GM19468 (cell line): Measurements from ENCODE around the gene KCNQ1OT1.

Experiments
- ATAC-seq: cut with Tn5 transposase; IDR thresholded peaks from one replicate; pipeline ENCODE4 v1.9.1; 2021; ENCODE audit warnings: mild to moderate bottlenecking, moderate library complexity, moderate number of reproducible peaks; ENCODE audit not compliant: unreplicated experiment; ENCODE audit errors: extremely low read depth

Gene KCNQ1OT1

DNA sequence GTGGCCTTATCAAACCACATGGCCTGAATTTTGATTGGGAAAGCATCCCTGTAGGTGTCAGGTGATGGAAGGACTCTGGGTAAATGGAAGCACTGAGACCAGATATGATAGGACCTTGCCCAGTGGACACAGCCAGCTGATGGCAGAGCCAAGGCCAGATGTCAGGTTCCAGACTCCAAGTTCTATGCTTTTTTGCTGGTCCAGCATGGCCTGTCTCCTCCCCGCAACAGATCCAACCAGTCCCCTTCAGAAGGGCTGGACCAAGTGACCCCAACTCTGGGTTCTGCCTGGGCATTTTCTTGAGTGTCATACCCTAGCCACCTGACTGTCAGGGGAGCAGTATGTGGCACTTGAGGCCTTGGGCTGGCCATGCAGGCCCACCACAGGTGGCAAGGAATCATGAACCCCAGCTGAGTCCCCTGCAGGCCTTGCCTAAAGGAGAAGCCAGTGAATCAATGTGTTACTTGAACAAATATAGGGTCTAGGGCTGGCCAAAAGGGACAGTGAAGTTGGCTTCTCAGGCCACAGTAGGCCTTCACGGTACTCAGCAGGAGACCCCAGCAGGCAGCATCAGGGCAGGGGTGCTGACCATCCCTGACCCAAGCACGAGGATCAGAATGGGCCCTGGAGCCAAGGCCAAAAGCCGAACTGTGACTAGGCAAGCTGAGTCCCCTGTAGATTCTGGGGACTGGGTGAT lies 27.1 kb downstream of the KCNQ1OT1 start:
- ATAC-seq = no peak

DNA sequence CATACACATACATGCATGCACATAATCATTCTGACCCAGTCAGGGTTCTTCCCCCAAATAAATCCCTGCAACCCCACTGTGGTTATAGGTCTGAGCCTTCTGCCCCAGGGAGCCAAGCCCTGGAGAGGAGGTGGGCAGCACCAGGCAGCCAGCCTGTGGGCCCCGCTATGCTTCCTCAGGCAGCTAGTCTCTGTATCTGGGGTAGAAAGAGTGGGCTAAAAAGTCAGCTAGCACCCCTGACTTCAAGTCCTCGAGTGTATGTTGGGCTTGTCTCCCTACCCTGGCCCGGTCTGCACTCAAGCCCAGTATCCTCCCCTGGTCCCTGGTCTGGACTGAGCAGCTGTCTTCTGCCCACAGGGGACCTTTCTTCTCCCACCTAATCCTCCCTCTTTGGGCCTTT lies 28.0 kb downstream of the KCNQ1OT1 start:
- no peak for ATAC-seq

DNA sequence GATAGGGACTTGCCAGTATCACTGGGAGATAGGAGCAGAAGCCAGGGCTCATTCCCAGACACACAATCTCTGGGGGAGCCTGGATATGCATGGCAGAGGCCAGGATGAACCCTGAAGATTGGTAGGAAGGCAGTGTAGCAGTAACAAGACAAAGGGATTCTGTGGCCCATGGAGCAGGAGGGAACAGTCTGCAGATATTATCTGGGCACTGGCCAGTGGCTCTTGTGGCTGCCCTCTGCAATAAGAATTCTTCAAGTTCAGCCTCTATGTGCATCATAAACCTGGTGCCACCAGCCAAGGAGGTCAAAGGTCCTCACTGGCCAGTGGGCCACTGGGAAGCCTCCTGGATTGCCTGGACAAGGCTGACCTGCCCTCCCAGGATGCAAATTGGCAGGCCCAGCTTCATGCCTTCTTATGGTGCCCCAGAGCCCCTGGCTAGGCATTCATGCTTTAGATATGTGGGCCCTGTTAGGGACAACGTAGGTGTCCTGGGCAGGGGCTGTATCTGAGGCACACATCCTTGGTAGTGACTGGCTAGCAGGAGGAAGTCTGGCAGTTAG lies 29.2 kb downstream of the KCNQ1OT1 start:
- no peak for ATAC-seq

DNA sequence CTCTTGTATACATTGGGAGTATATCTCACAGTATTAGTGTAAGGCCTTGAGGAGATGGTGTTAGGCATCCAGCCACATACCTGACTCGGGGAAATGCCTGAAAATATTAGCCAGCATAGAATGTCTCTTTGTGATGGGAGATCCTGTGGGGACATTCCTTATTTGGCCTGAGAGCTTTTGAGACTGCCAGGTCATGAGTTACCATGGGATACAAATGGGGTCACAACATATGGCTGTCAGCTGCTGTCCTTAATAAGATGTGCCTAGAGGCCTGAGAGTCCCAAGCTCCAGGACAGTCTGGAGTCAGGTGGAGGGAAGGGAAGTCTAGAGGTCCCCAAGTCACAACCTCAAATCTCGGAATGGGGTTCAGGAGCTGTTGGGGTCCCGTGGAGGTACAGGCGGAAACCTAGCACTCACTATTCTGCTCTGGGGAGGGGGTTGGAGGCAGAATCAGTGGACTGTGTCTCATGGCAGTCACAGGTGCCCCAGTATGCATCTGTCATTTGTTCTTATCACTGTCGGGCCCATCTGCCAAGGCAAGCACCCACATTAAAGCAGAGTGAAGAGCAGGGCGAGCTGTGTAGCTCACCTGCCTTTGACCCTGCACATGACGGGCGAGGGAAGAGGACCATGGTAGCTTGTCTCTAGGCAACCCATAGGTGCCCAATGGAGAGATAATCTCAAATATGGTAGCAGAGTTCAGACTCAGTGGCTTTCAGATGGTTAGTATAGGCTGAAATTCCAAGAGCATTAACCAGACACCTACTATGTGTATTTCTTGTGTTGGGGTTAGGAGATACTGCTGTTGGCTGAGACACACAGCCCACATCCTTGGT lies 29.9 kb downstream of the KCNQ1OT1 start:
- ATAC-seq = no peak

DNA sequence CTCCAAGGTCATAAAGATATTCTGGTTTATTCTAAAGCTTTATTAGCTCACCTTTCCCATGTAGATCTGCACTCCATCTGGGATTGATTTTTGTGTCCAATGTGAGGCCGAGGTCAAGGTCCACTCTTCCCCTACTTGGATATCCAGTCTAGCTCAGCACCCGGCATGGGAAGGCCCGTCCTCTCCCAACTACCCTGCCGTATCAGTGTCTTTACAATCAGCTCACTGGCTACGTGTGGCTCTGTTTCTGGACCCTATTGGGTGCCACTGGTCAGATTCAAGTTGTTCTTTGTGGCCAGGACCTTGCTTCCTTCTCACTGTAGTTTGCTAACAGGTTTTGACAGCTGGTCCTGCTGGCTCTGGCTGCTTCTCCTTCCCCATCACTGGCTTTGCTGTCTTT lies 30.9 kb downstream of the KCNQ1OT1 start:
- no peak for ATAC-seq

DNA sequence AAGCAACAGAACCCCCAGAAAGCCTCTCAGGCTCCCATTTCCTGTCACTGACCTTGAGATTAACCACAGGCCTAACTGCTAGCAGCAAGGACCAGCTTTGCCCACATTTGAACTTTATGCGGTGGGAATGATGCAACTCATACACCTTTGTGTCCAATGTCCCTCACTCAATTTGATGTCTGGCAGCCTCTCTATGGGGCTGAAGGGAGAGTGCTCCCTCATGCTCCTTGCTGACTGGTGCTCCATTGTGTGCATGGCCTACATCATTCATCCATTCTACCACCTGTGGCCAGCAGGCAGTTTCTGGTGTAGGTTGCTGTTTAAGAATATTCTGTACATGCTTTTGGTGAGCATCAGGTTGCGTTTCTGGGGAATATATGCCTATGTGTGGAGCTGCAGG lies 31.9 kb downstream of the KCNQ1OT1 start:
- ATAC-seq = no peak

DNA sequence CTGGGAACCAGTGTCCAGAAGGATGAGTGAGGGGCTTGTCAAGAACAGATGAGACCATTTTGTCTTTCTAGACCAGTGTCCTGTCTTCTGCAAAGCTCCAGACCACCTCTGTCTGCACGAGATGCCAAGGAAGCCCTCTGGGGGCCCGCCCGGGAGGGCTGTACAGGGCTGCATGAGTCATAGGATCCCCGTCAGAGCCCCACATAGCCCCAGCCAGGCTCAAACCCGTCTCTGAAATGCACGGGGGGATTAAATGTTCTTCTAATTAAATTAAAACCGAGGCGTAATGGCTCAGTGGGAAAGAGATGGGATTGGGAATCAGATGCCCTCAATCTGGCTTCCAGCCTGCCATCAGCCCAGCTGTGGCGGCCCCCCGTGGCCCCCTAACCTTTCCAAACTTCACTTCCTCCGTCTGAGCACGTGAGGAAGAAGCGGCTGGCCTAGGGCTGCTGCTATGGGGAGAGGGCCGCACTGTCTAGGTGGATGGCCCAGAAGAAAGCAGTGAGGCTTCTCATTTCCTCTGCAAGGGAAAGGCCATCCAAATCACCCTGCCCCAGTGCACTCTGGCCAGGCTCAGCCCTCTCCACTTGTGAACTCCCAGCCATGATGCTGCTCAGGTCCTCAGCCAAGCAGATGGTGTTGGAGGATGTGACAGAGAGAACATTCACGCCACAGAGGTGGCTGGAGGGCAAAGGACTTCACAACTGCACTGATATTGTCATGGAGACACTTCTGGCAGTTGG lies 32.8 kb downstream of the KCNQ1OT1 start:
- no peak for ATAC-seq

DNA sequence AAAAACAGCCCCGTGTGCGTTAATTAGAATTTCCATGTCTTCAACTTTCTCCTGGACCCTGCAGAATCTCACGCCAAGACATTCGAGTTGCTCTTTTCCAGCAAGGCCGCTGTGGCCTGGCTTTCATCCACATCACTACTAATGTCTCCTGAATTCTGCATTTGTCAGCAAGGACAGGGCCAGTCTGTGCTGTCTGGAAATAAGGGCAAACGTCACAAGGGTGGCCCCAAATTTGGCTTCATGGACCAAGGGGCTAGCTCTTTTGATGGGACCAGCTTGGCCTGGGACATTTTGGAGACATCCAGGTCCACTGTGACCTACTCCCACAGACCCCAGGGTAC lies 33.4 kb downstream of the KCNQ1OT1 start:
- ATAC-seq = no peak

DNA sequence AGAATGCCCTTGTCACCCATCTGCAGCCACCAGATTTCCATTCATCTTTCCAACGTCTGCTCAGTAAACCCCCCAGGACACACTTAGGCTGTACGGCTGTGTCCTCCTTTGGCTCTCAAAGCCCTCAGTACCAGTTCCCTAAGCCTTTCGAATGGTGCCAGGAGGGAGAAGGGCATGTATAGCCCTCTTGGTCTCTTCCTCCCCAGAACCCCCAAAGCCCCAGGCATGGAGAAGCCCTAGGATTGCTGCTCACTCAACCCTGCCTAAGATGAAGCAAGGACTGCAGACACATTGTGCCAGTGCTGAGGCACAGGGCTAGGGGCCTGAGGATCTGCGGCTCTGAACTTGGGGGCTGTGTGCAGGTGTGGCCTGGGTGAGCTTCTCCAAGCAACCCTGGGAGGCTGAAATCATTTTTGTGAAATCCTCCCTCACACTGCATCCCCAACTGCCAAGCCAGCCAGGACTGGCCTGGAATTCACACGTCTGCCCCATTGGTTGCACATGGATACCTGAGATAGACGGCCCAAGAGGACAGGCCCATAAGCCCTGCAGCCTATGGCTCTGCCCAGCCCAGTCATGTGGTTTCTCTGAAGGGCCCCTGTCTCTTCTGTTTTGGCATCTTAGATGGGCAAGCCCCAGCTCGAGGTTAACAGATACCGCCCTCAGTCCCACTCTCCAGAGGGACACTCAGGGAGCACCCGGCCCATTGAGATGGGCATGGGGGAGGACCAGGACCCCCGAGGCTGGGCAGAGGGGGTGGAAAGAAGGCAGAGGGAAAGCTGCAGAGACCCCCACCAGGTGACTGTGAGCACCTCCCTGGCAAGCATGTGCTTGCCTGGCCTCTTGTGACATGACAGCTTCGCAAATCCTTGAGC lies 34.0 kb downstream of the KCNQ1OT1 start:
- no peak for ATAC-seq

DNA sequence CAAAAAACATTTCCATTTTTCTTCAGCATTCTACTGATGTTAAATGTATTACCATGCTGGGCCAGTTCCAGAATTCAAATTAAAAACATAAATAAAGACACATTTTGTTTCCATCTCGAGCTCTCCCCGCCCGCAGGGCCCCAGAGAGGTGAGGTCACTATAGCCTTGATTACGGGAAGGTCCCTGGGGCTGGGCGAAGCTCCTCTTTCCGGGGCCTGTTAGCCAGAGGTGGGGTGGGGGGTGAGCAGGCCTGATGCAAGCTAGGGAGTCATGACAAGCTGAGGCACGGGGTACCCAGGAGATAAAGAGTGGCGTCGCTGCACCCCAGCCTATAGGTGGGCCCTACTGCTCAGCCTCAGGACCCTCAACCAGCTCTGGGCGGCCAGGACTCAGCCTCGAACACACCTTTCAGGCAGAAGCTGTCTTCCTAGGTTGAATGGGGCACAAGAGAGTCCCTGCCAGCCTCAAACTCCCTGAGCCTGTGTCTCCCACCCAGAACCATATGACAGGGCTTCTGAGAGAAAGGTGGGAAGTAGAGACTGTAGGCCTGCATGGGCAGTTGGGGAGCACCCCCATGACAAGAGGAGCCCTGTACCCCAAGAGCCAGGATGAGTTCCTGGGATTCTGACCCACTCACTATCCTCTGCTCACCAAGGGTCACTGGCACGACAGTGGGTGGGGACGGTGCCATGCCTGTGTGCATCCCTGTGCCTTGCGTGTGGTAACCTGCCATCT lies 34.8 kb downstream of the KCNQ1OT1 start:
- no peak for ATAC-seq

DNA sequence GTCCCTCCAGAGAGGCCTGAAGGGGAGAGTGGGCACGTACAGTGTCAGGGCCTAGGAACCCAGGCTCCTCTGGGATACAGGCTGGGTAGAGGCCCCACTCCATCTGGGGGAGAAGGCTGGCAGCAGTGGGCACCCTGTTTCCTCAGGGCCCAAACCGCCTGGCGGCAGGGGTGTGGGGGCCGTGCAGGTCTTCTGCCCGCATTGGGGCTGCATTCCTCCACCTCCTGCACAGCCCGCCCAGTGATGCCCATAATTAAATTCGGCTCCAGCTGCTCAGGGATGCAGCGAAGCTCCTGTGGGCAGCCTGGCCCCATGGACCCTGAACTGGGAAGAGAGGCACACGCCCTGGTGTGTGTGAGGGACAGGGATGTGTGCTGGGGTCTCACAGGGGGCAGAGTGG lies 35.4 kb downstream of the KCNQ1OT1 start:
- ATAC-seq = no peak

DNA sequence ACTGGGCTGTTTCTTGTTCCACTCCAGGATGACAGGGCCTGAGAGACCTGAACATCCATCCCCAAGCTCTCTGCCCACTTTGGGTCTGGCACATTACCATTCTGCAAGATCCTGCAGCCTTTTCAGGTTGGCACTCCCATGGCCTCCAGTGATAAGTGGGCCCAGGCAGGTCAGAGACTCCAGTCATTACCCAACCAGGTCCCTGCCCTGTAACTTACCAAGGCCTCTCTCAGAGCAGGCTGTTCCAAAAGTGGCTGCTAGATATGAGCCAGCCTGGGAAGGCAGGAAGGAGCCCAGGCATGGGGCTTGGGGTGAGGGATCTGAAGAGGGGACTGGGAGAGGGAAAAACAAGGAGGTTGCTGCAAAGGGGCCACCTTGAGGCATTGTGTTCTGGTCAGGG lies 35.9 kb downstream of the KCNQ1OT1 start:
- no peak for ATAC-seq

DNA sequence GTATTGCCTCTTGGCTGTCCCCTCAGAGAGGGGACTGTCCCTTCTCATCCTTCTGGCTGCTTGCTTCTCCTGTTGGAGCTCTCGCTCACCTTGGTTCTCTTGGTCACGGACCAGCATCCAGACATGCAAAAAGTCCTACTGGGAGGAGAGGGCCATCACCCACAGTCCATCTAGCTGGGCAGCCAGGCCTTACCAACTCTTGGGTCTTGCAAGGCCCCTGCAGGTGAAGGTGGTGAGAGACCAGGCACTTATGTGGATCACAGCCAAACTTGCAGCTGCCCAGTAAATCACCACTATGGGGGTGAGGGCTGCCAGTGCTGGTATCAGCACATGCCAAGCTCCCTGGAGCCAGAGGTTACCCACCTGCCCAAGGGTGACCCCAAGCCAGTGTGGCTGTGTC lies 36.3 kb downstream of the KCNQ1OT1 start:
- ATAC-seq = no peak

DNA sequence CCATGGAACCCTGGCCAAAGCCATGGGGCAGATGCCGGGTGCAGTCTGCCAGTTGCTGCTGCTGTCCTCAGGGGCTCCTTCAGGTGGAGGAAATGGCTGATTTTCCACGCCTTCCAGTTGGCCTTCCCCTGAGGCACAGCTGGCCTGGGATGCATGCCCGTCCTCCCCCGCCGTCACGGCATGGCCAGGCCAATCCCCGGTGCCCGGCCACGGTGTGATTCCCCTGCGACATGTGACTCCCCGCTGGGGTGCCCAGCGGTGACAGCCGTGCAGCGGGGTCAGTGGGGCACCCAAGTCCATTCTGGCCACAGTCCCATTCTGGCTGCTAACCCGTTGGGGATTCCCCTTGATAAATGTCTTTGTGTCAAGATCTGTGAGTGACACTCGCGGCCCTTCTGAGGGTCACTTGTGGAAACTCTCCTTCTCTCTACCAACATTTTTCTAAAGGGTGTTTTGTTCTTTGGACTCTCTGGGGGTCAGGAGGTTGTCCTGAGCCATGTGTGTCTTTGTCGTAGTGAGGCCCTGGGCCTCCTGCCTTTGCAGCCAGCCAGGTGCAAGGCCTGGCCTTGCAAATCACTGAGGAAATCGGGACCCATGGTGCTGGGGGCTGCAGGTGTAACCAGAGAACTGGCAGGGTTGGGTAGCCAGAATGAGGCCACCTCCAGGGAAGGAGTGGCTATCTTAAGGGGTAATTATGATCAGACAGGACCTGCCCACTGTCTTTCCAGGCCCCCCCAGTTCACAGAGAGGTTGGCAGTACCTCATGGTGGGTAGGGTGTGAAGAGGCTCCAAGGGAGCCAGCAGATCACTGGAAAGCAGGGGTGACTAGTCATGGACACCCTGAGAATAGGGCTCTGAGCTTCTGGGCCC lies 37.1 kb downstream of the KCNQ1OT1 start:
- ATAC-seq = no peak

DNA sequence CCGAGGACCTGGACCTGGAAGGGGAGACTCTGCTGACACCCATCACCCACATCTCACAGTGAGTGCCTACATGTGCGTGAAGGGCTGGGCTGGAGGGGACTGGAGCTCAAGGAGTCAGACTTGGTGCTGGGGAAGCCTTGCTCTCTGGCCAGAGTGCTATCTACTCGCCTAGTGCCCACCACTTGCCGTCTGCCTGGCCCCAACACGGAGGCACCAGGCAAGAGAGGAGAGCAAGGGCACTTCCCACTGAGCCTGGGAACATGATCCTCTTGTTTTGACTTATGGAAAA lies 37.8 kb downstream of the KCNQ1OT1 start:
- ATAC-seq = no peak

DNA sequence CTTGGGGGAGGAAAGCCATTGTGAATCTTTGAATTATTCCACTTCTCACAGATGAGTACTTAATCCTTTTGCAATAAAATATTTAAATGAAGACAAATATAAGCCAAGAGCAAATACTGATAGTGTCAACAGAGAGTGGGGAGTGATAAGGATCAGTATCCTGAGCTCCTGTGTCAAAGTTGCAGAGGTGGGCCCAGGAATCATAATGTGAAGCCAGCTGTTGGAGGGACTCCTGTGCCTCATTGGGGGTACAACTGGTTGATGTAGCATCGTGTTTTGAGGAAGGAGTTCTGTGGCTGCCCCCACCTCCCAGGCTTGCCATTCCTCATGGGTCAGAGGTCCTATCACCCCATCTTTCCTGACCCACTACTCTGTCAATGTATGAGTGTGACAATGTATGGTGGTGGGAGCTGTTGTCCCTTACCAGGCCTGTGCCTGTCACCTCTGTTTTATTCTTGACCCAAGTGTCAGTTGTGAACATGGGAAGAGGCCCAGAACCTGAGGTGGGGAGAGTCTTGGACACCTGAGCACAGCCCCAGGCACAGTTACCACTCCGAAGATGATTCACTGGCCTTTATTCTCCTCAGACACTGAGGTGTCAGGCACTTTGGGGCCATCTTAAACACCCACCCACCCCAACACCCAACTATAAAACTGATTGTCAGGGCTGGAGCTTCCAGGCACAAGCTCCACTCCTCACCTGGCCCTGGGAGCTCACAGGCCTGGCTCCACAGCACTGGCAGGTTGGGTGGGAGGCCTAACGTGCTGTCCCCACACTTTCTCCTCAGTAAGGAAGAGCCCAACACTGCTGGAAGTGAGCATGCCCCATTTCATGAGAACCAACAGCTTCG lies 38.4 kb downstream of the KCNQ1OT1 start:
- ATAC-seq = no peak

DNA sequence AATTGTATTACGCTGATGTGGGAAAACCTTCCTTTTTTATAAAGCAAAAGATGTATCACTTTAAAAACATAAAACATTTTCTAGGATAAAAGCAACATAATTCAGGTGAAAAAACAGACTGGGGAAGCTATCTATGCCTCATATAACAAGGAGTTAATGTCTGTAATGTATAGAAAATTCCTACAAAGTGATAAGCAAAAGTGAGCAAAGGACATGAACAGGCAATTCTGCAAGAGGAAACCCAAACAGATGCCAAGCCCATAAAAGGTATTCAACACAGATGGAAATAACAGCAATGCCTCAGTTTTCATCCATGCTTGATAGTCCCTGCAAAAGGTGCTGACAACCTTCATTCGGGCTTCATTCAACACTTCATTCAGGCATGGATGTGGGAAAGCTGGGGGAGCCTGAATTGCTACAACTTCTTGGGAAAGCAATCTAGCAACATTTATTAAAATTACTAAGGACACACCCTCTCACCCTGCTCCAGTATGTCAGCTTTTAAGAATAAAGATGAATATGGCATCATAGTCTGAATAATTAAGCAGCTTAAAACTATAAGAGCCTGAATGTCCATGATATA lies 39.3 kb downstream of the KCNQ1OT1 start:
- ATAC-seq = no peak
